GM20000 (cell line): Measurements from ENCODE around the gene ALG5.

ENCODE experiments used
- DNase-seq: peaks from one replicate; pipeline ENCODE4 v3.0.0; 2012; ENCODE audit warnings: low spot score
- CTCF ChIP-seq: IDR thresholded peaks from 2 replicates; pipeline ENCODE4 v1.5.1; 2012; ENCODE audit warnings: mild to moderate bottlenecking, control low read depth; ENCODE audit errors: extremely low read depth, missing control alignments

Gene ALG5

GRCh38 chr13:36954542-36954941 lies 44.6 kb downstream of the ALG5 start:
- no peak for DNase-seq

DNA sequence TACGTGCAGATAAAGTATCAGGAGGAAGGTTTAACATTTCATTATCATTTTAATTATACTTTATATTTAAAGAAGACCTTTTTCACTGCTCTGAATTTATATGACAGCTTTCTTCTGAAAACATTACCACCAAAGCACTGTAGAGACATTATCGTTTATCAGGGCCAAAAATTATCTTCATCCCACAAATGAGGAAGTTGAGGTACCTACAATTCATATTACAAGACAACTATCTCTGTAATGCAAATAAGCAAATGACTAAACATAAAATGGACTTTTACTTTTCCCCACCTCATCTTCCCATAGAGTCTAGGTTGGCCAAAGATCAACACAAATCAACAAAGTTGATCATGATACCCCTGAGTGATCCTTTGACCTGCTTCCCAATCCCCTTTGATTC lies 48.2 kb downstream of the ALG5 start:
- TF ChIP-seq CTCF = no peak

More at GRCh38 chr13:36954542-36954941, 44.6 kb downstream of the ALG5 start:
- no peak for TF ChIP-seq CTCF

GRCh38 chr13:36950330-36950729 lies 48.8 kb downstream of the ALG5 start:
- no peak for TF ChIP-seq CTCF
- DNase-seq = no peak

More for the DNA sequence above, 48.2 kb downstream of the ALG5 start:
- DNase-seq = no peak

DNA sequence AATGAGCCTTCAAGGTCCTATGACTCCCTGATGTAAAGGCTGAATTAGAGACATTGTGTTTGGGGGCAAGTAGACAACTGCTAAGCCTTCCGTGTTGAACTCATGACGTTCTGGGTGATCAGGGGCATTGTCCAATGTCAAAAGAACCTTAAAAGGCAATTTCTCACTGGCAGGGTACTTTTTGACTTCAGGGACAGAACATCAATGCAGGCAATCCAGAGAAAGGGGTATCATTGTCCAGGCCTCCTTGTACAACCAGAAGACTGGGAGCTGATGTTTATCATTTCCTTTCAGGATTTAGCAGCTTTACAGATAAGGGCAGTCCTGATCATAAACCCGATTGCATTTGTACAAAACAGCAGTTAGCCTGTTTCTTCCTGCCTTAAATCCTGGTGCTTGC lies 54.1 kb downstream of the ALG5 start:
- TF ChIP-seq CTCF = no peak
- DNase-seq = no peak

DNA sequence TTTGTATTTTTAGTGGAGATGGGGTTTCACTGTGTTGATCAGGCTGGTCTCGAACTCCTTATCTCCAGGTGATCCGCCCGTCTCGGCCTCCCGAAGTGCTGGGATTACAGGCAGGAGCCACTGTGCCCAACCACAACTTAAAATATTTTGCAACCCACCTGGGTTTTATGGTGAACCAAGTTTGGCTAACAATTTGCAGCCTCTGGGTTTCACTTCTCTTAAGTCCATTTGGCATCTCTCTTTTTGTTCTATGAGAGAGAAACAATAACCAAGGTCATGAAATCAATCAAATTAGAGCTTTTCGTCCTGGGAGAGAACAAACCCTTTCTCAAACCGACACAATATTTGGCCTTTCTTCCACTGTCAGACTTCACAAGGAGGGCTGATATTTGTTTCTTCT lies 73.5 kb downstream of the ALG5 start:
- DNase-seq = no peak
- TF ChIP-seq CTCF = no peak

DNA sequence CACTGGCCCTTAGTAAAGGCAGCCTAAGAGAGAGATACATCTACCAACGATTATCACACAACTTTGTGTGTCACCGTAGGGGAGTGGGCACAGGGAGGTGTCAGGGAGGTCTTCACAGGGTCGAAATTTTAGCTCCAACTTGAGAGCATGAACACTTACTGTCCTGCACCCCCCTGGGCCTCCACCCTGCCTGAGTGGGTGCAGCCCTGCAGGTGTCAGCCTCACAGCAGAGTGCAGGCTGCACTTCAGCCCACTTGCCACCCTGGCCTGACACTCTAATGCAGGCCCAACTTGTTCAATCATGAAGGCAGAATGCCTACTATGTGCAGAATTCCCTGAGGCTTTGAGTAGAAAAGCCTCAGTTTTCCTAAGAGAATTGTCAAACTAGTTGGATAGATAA lies 75.1 kb downstream of the ALG5 start:
- DNase-seq = no peak
- TF ChIP-seq CTCF = no peak

GRCh38 chr13:36921631-36922301 lies 77.4 kb downstream of the ALG5 start:
- no peak for DNase-seq
- no peak for TF ChIP-seq CTCF
